ENCODE measurements around the gene ST3GAL3.
"Not testable (repeated sequence)": the region's sequence is repeated elsewhere in the genome, so short reads cannot be mapped to it uniquely, and the experiment has no call there.

Gene ST3GAL3

DNA sequence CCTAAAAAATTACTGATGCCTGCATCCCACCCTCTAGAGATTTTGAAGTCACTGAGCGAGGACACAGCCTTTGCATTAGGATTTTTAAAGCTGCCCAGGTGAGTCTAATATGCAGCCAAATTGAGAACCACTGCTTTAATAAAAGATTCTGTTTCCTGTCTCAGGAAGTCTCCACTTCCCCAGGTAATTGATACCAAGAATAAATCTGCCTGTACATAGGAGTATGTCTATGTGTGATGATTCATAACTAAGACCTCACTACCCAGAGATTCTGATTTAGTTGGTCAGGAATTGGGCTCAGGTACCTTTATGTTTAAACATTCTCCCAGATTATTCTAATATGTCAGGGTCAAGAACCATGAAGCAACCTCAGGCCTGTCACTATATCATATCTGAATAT is 117.5 kb downstream of the ST3GAL3 start:
- TF ChIP-seq CTCF (conservative IDR thresholded peaks at IDR 0.05) (no peak), ZFX (IDR thresholded peaks at IDR 0.05) (no peak)
- no peak overlapping the region for H3K27ac ChIP-seq

GRCh38 chr1:43828574-43828973 is 121.2 kb downstream of the ST3GAL3 start:
- TF ChIP-seq CTCF (conservative IDR thresholded peaks at IDR 0.05) (no peak), ZFX (IDR thresholded peaks at IDR 0.05) (no peak)
- no peak overlapping the region for H3K27ac ChIP-seq

DNA sequence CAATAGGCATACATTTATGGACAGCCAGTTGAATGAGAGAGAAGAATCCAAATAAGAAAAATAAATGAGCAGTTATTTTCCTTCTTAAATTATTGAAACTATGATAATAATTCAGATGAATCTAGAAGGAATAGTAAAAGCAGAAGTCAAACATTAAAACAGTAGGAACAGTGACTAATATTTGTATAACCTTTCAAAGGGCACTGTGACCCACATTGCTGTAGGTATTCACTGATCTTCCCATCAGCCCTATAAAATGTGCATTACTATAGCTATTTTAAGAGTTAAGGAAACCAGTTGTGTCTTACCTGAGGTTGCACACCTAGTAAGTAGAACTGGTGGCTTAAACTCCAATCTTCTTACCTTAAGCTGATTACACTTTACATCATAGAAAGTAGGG is 123.5 kb downstream of the ST3GAL3 start:
- no peak for TF ChIP-seq CTCF (conservative IDR thresholded peaks at IDR 0.05)
- TF ChIP-seq ZFX (IDR thresholded peaks at IDR 0.05) = no peak
- no peak overlapping the region for H3K27ac ChIP-seq

- no peak overlapping the region for H3K27ac ChIP-seq
- TF ChIP-seq ZFX (IDR thresholded peaks at IDR 0.05) (no peak), CTCF (conservative IDR thresholded peaks at IDR 0.05) (no peak)
Measured at GRCh38 chr1:43831851-43832250, 124.5 kb downstream of the ST3GAL3 start.

DNA sequence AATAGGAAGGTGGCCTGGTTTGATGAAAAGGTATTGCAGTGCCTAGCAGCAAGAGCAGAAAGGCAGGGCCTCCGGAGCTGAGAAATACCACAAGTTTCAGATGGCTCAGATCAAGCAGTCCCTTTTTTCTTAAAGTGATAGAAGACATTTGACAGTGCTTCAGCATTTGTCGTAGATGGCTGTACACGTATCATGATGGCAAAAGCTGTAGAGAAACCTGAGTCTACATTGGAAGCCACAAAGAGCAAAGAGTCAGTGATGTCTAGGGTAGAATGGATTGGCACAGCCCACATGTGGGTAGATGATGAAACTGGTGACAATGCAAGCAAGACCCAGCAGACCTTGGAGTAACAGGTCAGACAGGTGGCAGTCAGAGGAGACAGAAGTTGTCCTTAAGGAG is 124.9 kb downstream of the ST3GAL3 start:
- no peak for TF ChIP-seq ZFX (IDR thresholded peaks at IDR 0.05)
- no peak for TF ChIP-seq CTCF (conservative IDR thresholded peaks at IDR 0.05)

DNA sequence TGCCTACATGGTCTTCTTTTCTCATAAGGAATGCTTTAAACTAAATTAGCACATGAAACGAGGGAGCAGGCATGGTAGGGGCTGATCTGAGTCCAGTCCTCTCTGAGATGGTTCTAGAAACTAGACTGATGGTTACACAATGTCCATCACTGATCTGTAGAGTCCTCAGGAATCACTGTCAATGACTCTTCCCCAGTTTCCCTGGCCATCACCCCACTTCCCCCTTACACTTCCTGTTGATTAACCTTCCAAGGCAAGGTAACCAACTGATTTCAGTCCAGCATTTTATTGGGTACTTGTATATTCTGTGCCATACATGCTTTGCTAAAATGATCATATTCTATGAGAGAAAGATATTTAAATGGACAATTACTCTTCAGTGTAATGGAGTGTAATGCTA is 125.7 kb downstream of the ST3GAL3 start:
- TF ChIP-seq CTCF (conservative IDR thresholded peaks at IDR 0.05) (no peak), ZFX (IDR thresholded peaks at IDR 0.05) (no peak)
- H3K27ac ChIP-seq = no peak overlapping the region

More for the DNA sequence above, 124.9 kb downstream of the ST3GAL3 start:
- no peak overlapping the region for H3K27ac ChIP-seq

GRCh38 chr1:43833902-43834279 is 126.6 kb downstream of the ST3GAL3 start:
- H3K27ac ChIP-seq = not testable (repeated sequence)

- no peak overlapping the region for H3K27ac ChIP-seq
Measured at GRCh38 chr1:43834280-43835081, 127.1 kb downstream of the ST3GAL3 start.

More at GRCh38 chr1:43834280-43835081, 127.1 kb downstream of the ST3GAL3 start:
- TF ChIP-seq ZFX (IDR thresholded peaks at IDR 0.05) (no peak), CTCF (conservative IDR thresholded peaks at IDR 0.05) (no peak)

Measured in C4-2B (cell line).